HL-60 (cell line): ENCODE measurements around the gene CD160.
"Not testable (repeated sequence)": the region's sequence is repeated elsewhere in the genome, so short reads cannot be mapped to it uniquely, and the experiment has no call there.

Experiments
- DNase-seq, 2 experiments: peaks; one replicate each; pipeline ENCODE4 v3.0.0-alpha.2; 2010 to 2020; ENCODE audit warnings: low read depth in 1 of 2, low spot score in 1 of 2
- H3K27ac ChIP-seq: fragments of 250-450 bp; sonication (Bioruptor Pico); replicated peaks from 2 replicates; pipeline ENCODE4 v1.5.1; 2020; ENCODE audit warnings: mild to moderate bottlenecking, moderate library complexity
- H3K27me3 ChIP-seq: fragments of 250-450 bp; sonication (Bioruptor Pico); 2 replicates; pipeline ENCODE4 v1.5.1; 2021; ENCODE audit warnings: mild to moderate bottlenecking, moderate library complexity; ENCODE audit not compliant: insufficient read depth, poor library complexity, severe bottlenecking
- H3K4me3 ChIP-seq: replicated peaks from 2 replicates; pipeline ENCODE4 v1.5.1; 2011; ENCODE audit warnings: mild to moderate bottlenecking, control low read depth, low read length; ENCODE audit not compliant: insufficient read depth
- CTCF ChIP-seq: IDR thresholded peaks from one replicate; pipeline ENCODE4 v1.5.1; 2011; ENCODE audit warnings: low read length, control low read depth, inconsistent platforms; ENCODE audit not compliant: insufficient read depth
- GABPA ChIP-seq: IDR thresholded peaks from 2 replicates; pipeline ENCODE4 v1.6.1; 2012; ENCODE audit warnings: low read depth
- POLR2AphosphoS5 ChIP-seq: IDR thresholded peaks from 2 replicates; pipeline ENCODE4 v1.6.1; 2012; ENCODE audit warnings: low read depth
- SPI1 ChIP-seq: IDR thresholded peaks from 2 replicates; pipeline ENCODE4 v1.6.1; 2012; ENCODE audit warnings: low read depth, mild to moderate bottlenecking, borderline replicate concordance
- TF ChIP-seq, protein P1 (sequence below): IDR thresholded peaks from 2 replicates; pipeline ENCODE4 v1.6.1; 2012; ENCODE audit warnings: low read depth; ENCODE audit not compliant: insufficient replicate concordance

The CD160 gene

DNA sequence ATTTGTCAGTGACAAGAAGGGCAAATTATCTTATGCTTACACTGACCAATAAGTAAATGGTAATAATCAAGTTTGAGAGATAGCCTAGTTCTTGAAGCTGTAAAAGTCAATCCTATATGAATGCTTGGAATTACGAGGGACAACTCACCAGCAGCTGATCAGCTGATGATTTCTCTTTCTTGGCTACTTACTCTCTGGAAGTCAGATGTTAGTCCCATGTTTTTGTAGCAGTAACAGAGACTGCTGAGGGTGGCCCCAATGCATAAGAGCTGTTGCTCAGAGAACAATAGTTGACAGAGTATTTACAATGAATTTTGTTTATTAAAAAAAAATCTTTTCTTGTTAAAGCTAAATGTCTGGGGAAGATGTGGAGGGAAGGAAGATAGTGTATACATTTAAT lies 39.3 kb downstream of the CD160 start:
- H3K4me3 ChIP-seq, result no peak overlapping the region
- TF ChIP-seq GABPA, result no peak
- TF ChIP-seq, protein P1, sequence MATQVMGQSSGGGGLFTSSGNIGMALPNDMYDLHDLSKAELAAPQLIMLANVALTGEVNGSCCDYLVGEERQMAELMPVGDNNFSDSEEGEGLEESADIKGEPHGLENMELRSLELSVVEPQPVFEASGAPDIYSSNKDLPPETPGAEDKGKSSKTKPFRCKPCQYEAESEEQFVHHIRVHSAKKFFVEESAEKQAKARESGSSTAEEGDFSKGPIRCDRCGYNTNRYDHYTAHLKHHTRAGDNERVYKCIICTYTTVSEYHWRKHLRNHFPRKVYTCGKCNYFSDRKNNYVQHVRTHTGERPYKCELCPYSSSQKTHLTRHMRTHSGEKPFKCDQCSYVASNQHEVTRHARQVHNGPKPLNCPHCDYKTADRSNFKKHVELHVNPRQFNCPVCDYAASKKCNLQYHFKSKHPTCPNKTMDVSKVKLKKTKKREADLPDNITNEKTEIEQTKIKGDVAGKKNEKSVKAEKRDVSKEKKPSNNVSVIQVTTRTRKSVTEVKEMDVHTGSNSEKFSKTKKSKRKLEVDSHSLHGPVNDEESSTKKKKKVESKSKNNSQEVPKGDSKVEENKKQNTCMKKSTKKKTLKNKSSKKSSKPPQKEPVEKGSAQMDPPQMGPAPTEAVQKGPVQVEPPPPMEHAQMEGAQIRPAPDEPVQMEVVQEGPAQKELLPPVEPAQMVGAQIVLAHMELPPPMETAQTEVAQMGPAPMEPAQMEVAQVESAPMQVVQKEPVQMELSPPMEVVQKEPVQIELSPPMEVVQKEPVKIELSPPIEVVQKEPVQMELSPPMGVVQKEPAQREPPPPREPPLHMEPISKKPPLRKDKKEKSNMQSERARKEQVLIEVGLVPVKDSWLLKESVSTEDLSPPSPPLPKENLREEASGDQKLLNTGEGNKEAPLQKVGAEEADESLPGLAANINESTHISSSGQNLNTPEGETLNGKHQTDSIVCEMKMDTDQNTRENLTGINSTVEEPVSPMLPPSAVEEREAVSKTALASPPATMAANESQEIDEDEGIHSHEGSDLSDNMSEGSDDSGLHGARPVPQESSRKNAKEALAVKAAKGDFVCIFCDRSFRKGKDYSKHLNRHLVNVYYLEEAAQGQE, result no peak
- TF ChIP-seq CTCF, result no peak
- TF ChIP-seq POLR2AphosphoS5, result no peak
- no peak for TF ChIP-seq SPI1
- no peaks in the 10 kb centered on the region for H3K27me3 ChIP-seq
- H3K27ac ChIP-seq, result no peak overlapping the region
- no peak for DNase-seq

DNA sequence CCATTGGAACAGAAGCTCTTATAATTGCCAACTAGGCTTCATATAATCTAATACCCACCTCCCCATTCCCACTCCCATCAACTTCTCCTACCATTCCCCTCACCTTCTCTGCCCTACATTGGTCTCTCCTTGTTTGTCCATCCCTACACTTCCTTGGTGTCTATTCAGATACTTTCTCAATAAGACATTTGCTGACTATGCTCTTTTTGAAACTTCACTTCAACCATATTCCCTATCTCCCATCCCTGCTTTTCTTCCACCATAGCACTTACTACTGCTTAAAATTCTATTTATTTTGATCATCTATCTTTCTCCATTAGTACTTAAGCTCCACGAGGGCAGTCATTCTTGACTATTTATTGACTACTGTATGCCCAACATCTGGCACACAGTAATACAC lies 40.4 kb downstream of the CD160 start:
- H3K27ac ChIP-seq, result no peak overlapping the region
- TF ChIP-seq CTCF (no peak), SPI1 (no peak), GABPA (no peak), POLR2AphosphoS5 (no peak)
- DNase-seq, result no peak
- H3K27me3 ChIP-seq, result no peaks in the 10 kb centered on the region
- H3K4me3 ChIP-seq, result no peak overlapping the region

DNA sequence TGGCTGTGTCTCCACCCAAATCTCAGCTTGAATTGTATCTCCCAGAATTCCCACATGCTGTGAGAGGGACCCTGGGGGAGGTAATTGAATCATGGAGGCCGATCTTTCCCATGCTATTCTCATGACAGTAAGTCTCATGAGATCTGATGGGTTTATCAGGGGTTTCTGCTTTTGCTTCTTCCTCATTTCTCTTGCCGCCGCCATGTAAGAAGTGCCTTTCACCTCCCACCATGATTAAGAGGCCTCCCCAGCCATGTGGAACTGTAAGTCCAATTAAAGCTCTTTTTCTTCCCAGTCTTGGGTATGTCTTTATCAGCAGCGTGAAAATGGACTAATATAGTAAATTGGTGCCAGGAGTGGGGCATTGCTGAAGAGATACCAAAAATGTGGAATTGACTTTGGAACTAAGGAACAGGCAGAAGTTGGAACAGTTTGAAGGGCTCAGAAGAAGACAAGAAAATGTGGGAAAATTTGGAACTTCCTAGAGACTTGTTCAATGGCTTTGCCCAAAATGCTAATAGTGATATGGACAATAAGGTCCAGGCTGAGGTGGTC lies 41.2 kb downstream of the CD160 start:
- not testable (repeated sequence) for DNase-seq, H3K27me3 ChIP-seq

GRCh38 chr1:145761498-145761897 lies 42.2 kb downstream of the CD160 start:
- not testable (repeated sequence) for DNase-seq, H3K4me3 ChIP-seq, H3K27ac ChIP-seq, H3K27me3 ChIP-seq

More for the DNA sequence above, 41.2 kb downstream of the CD160 start:
- not testable (repeated sequence) for H3K27ac ChIP-seq, H3K4me3 ChIP-seq

GRCh38 chr1:145762001-145762400 lies 42.7 kb downstream of the CD160 start:
- H3K4me3 ChIP-seq, H3K27ac ChIP-seq, DNase-seq, H3K27me3 ChIP-seq: not testable (repeated sequence)

- H3K4me3 ChIP-seq, H3K27me3 ChIP-seq, DNase-seq, H3K27ac ChIP-seq: not testable (repeated sequence)
These were observed 45.1 kb downstream of the CD160 start for GRCh38 chr1:145764231-145764940.

GRCh38 chr1:145765127-145765526 lies 45.8 kb downstream of the CD160 start:
- not testable (repeated sequence) for H3K4me3 ChIP-seq, DNase-seq, H3K27ac ChIP-seq, H3K27me3 ChIP-seq

- not testable (repeated sequence) for H3K27me3 ChIP-seq, H3K4me3 ChIP-seq, H3K27ac ChIP-seq, DNase-seq
These were observed 46.5 kb downstream of the CD160 start for GRCh38 chr1:145765585-145766360.

GRCh38 chr1:145766926-145767325 lies 47.6 kb downstream of the CD160 start:
- not testable (repeated sequence) for H3K27me3 ChIP-seq, DNase-seq, H3K4me3 ChIP-seq, H3K27ac ChIP-seq

- not testable (repeated sequence) for H3K4me3 ChIP-seq, H3K27ac ChIP-seq, DNase-seq, H3K27me3 ChIP-seq
These were observed 48.7 kb downstream of the CD160 start for GRCh38 chr1:145768004-145768403.
